GM18517 (cell line): ENCODE results near the gene HSPG2.

Source experiments
- ATAC-seq: cut with Tn5 transposase; IDR thresholded peaks from one replicate; pipeline ENCODE4 v1.9.1; 2021; ENCODE audit warnings: mild to moderate bottlenecking, moderate library complexity; ENCODE audit not compliant: unreplicated experiment

HSPG2 gene

GRCh38 chr1:21884456-21885235, 52.5 kb downstream of the HSPG2 start:
- no peak for ATAC-seq

- no peak for ATAC-seq
Observed at GRCh38 chr1:21882721-21883415, 54.2 kb downstream of the HSPG2 start.

- no peak for ATAC-seq
Observed at GRCh38 chr1:21881250-21881649, 55.9 kb downstream of the HSPG2 start.

DNA sequence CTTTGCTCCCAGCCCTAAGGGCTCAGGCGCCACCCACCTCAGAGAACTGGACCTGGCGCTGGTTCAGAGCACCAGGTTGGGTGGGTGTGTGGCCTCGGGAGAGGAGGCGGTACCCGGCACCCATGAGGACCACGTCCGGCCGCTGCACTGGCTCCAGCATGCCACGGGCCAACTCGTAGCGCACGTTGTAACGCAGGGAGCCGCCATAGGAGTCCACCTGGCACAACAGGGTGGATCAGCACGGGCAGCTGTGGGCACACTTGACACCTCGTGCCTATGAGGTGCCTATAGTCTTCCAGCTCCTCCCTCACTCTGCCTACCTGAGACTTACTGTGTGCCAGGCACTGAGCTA, 56.5 kb downstream of the HSPG2 start:
- no peak for ATAC-seq

DNA sequence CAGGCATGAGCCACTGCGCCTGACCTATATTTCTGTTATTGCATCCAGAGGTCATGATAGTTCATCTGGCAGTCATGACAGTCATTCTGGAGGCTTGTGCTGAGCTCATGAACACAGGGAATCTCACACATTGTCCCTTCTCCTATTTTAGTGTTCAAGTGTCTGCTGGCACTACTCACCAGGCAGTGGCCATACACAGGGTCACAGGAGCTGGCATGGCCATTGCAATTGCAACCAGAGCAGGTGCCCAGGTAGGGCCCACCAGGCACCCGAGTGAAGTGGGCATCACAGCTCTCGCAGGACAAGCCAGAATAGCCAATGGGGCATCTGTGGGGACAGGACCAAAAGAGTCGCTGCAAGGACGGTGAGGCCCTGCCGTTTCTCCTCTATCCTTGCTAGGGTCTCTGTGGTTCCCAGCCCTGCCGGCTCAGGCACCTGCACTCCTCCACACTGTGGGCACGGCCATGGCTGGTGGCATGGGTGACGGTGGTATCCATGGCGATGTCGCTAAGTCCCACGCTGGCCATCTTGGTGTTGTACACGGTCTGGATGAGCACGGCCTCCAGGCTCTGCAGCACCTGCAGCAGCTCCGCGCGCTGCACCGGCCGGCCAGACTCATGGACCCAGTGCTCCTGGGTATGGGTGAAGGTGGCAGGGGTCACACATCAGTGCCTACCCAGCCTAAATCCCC, 57.0 kb downstream of the HSPG2 start:
- ATAC-seq: no peak

- no peak for ATAC-seq
Observed at GRCh38 chr1:21878840-21879478, 58.2 kb downstream of the HSPG2 start.

DNA sequence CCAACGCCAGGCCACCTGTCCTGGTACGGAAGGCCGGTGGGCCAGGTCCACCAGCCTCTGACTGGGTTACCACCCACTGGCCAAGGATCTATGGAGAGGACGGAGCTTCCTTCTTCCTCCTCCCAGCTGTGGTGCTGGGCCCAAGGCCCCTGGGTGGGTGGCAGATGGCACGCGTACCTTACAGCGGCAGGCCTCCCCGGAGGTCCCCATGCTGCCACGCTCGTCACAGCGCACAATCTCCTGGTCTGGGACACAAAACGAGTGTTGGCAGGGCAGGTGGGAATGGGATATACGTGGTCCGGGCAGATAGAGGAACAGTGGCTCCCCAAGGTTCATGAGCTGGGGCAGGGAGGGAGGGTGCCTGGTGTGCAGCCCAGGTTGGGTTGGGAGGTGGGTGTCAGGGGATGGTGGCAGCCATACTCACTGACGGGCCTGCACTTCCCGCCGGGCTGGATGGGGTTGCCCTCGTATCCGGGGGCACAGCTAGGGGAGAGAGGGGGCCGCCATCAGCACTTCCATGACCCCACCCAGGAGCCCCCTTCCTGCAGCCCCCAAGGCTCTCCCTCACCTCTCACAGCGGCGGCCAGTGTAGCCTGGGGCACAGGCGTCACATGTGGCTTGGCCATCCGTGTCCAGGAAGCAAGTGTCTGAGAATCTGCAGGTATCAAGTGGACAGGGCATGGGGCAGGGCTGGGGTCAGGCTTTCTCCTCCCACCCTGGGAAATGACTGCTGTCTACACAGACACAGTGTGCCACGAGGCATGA, 58.9 kb downstream of the HSPG2 start:
- no peak for ATAC-seq

GRCh38 chr1:21876267-21876666, 60.8 kb downstream of the HSPG2 start:
- ATAC-seq: no peak

- no peak for ATAC-seq
Observed at GRCh38 chr1:21875621-21876063, 61.5 kb downstream of the HSPG2 start.

DNA sequence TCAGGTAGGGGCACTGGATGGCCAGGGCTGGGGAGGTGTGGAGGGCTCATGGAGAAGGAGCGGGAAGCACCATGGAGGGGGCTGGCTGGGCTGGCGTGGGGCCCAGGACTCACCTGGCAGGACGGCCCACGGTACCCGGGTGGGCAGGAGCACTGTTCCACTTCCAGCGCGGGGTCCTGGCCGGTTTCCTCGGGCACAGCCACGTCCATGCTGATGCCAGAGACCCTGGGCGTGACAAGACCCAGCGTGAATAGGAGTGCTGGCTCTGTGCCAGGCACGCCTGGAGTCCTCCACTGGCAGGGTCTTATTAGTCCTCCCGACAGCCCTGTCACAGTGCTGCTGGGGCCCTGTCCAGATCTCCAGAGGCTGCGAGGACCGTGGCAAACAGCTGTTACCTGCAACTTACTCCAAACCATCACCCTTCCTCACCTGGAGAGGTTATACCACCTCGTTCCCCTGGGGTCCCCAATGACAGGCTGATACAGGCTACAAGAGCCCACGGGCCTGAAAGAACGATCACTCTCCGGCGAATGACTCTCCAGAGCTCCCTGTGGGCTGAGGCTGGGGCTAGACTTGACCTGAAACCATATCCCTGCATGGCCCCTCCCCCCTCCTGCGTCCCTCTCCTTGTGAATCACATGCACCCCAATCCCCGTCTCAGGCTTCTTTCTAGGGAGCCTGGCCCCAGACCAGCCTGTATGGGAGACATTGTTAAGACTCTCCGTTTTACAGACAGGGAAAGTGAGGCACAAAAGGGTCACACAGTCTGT, 62.1 kb downstream of the HSPG2 start:
- no peak for ATAC-seq

DNA sequence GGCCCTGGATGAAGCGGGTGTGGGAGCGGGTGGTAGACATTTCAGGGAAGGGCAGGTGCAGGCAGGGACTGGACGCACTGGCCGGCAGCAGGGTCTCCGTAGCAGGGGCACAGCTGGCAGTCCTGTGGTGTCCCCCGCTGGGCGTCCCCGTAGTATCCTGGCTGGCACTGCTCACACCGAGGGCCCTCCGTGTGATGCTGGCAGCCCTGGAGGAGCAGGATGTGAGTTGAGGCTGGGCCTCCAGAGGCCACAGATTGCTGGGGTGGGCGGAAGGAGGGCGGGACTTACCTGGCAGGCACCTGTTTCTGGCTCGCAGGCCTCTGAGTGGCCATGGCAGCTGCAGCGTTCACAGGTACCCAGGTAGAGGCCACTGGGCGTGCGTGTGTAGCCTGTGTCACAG, 62.8 kb downstream of the HSPG2 start:
- ATAC-seq: no peak

GRCh38 chr1:21873761-21874160, 63.3 kb downstream of the HSPG2 start:
- ATAC-seq: no peak

GRCh38 chr1:21873174-21873573, 63.9 kb downstream of the HSPG2 start:
- no peak for ATAC-seq

GRCh38 chr1:21872445-21873079, 64.5 kb downstream of the HSPG2 start:
- ATAC-seq: no peak

GRCh38 chr1:21871943-21872342, 65.2 kb downstream of the HSPG2 start:
- no peak for ATAC-seq

DNA sequence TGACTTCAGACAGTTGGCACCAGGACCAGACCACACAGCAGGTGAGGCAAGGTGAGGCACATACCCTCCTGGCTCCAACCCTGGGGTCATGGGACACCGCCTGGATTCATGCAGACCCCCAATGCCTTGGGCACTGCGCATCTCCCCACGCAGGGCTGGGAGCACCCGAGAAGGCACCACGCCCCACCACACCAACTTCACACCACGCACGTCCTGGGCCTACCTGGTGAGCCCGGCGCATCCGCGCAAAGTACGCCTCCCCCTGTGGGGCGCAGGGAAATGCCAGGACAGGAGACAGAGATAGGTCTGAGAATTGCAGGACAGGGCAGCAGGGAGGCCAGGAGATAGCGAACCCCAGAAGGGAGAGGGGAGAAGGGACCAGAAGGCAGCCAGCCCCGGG, 66.5 kb downstream of the HSPG2 start:
- no peak for ATAC-seq

DNA sequence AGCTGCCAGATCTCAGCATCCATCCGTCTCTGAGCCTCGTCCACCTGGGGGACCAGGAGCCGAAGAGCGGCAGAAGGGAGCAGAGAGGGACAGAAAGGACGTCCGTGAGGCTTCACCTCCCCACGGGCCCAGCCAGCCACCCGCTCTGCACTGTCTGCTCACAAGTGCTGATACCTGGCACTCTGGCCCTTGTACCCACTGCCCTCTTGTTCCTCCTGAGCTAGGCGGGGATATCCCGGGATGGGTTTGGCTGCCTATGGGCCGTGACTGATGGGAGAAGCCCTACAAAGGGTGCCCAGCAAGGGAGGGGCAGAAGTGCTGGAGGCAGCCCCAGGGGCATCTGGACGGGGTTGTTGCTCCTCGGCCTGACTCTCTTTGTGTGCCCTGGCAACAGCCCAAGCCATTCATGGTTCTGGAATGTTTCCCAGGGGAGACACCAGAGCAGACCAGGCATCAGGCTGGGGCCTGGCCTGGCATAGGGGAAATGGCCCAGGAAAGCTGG, 67.4 kb downstream of the HSPG2 start:
- ATAC-seq: no peak

GRCh38 chr1:21868941-21869454, 68.1 kb downstream of the HSPG2 start:
- ATAC-seq: no peak

DNA sequence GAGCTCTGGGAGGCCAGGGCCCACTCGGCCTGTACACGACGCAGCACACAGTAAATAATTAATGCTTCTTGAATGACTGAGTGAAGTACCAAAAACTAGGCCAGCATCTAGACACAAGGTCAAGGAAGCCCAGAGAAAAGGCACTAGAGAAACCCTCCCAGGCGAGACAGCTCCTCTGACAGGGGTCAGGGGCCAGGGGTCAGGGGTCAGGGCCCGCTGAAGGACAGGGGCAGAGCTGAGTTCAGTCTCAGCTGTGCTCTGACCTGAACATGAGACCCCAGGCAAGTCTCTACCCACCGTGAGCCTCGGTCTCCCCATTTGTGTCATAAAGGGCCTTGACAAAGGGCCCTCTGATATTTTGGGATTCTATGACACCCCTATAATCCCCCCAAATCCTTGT, 68.6 kb downstream of the HSPG2 start:
- ATAC-seq: no peak
